Hematopoietic multipotent progenitor cell treated with erythropoietin and hydrocortisone succinate and interleukin-3 and kit ligand, for 17 days (in vitro differentiated cells): Measurements from ENCODE around the gene TRPM3.

Experiments used
- DNase-seq: peaks from one replicate; pipeline ENCODE4 v3.0.0-alpha.2; 2015; ENCODE audit warnings: low spot score

Gene TRPM3

DNA sequence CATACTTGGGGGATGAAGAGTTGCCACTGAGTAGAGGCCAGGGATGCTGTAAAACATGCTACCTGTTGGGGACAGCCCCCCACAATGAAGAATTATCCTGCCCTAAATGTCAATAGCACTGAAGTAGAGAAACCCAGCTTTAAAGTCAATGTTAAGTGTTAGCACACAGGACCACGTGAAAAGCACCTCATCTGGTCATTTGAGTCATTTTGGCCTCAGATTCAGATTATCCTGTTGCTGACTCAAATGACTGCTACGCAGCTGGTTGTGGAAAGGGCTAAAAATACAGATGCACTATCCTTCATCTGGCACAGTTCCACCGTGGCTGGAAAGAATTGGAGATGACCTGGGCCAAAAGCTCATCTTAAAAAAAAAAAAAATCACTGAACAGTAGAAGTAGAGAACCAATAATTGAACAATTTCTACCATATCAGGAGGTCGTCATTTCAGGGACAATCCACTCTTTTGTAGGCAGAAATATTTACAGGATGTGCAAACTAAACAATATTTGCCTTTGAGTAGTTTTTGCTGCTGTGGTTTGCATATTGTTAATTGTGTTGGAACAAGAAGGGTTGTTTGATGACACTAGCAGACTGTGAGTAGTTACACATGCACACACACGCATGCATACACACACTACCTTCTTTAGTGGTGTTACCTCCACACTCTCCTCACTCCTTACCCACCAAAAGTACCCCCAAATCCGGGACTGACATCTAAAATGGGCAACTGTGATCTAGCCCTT lies 511.7 kb downstream of the TRPM3 start:
- no peak for DNase-seq

- DNase-seq, result no peak
Measured at GRCh38 chr9:70609011-70609410, 512.4 kb downstream of the TRPM3 start.

- DNase-seq, result no peak
Measured at GRCh38 chr9:70607926-70608325, 513.5 kb downstream of the TRPM3 start.

DNA sequence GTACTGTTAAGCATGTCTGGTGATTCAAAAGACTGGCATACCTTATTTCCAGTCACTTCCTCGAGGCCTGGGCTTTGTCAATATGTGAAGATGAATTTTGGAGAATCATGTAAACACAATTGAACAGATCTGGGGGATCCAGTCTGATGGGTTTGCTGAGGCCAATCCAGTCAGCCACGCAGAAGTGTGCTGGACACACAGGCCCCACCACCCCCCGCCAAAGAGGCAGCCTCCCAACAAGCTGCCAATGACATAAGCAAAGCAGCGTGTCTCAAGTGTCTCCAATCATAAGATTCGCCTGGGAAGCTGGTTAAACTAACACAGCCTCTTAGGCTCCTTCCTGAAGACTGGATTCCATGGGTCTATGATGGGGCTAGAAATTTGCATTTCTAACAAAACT lies 514.1 kb downstream of the TRPM3 start:
- DNase-seq, result no peak

- no peak for DNase-seq
Measured at GRCh38 chr9:70603020-70603411, 518.4 kb downstream of the TRPM3 start.

DNA sequence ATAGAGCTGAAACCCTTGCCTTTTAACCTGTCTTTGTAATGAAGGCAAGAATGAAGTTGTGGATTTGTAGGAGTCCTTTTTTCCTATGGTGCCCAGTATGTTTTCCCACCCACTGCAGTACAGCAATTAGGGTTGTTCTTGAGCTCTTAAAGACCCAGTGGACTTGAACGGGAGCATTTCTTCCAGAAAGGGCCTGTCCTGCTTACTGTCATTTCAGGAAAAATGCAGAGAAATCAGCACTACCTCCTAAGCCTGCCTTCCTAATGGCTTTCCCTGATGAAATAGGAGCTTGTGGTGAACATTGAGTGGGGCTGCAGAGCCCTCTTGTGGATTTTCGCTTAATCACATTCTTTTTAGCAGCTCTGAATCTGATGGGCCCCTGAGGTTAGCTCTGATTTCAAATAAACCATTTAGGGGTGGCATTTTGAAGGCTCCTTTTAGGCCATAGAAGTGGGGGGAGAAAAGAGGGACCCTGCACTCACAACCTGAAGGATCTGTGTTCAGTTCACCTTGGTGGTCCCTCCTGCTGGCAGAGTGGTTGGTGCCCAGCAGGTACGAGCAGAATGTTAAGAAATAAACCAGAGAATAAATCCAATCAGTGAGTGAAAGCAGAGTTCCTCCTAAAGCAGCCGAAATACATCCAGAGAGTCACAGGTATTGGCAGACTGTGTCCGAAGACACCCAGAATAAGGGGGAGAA lies 519.0 kb downstream of the TRPM3 start:
- peak; percentile 60 for DNase-seq

DNA sequence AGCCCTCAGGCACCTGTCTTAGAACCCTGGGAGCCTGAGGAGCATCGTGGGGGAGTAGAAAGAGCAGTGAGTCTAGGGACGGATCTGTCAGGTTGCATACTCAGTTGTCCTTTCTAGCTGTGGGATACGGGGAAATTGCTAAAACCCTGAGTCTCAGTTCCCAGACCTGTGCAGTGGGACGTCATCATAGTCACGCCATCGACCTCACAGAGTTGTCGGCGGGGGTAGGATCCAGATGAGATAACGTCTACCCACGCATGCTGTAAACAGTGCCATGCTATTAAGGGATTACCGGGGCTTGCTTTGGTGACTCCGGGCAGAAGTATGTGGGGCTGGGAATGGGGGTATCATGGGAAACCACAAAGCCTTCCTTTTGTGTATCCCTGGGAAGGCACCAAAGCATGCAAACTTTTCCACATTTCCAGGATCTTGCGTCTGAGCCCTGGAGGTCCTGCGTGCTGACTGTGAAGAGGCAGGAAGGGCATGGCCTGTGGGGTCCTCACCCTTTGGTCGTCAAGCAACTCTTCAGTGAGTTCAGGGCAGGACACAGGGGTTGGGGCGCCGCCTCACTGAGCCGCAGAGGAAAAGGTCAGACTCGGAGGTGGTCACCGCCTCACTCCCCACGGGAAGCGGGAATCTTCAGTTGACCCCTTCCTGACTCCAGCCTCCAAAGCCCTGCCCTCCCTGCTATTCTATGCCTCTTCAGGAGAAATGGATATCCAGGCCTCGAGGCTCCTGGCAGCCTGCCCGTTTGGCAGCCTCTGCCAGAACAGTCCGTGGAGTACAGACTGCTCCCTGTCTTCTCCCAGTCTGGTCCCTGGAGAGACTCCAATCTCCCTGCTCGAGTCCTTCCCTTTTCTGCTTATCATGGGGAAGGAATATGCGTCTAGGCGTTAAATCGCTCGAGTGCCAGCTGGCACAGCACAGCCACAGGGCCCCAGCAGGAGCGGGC lies 520.1 kb downstream of the TRPM3 start:
- DNase-seq, result no peak

- DNase-seq, result no peak
Measured at GRCh38 chr9:70600506-70600905, 520.9 kb downstream of the TRPM3 start.

DNA sequence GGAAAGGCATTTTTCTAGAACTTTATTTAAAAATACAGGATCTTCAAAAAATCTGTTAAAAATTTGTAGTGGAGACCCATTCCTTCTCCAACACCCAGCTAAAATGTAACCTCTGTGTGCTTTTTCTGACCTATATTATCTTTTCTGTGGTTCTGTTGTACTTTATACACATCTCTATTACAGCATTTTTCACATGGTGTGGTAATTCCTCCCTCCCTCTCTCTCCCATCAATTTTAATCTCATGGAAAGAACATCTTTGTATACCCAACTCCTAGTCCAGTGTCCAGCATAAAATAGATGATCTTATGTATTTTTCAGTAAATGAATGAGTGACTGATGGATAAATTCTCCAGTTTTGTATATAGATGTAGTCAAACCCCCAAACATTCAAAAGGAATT lies 523.5 kb downstream of the TRPM3 start:
- no peak for DNase-seq

GRCh38 chr9:70595211-70595610 lies 526.2 kb downstream of the TRPM3 start:
- no peak for DNase-seq

GRCh38 chr9:70594386-70594944 lies 527.0 kb downstream of the TRPM3 start:
- no peak for DNase-seq

DNA sequence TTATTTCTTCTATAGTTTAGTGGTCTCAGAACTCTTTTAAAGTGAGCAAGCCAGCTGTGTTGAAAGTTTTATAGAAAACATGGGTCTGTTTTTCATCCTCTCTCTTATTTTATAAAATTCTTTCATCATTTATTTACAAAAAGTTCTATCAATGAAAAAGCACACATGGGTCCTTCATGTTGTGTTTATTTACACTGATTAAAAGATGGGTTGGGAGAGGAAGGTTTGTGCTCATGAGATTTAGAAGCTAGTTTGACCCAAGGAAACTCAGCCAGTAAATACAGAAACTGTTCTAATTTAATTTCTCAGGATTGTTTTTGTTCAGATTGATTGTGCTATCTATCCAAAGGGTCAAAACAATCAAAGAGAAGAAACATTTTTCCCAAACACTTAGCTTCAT lies 528.2 kb downstream of the TRPM3 start:
- DNase-seq, result no peak

- no peak for DNase-seq
Measured at GRCh38 chr9:70590315-70590677, 531.1 kb downstream of the TRPM3 start.

DNA sequence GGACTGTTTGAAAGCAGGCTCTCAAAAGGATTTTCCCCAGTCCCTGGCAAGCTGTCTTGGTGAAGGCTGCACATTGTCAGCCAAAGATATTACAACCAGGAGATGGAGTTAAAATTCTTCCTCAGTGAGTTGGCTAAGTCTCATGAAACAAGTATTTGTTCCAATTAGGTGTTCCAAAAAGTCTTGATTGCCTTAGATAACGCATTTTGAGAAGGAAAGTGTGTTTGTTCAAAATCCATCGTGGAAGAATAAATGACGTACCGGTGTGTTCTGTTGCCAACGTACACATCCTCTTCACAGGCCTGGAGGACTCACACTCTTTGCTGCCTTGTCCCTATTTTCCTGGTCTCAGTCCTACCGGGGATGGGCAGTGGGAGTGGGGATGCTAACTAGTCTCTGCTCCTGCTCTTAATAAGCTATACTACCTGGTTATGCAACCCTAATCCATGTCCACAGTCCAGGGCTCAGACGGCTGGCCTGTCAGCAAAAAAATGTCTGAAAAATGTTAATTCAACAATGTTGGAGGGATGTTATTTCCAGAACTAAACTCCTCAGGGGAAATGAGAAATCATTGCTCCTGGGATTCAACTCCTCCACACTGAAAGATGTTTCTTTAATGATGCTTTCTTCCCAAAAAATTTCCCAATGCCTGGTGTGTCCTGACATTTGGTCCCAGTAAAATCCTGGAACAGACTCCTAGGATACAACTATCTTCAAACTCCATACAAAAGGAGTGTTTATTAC lies 531.7 kb downstream of the TRPM3 start:
- DNase-seq, result no peak

GRCh38 chr9:70588999-70589398 lies 532.4 kb downstream of the TRPM3 start:
- DNase-seq, result no peak

- no peak for DNase-seq
Measured at GRCh38 chr9:70588381-70588780, 533.0 kb downstream of the TRPM3 start.

- DNase-seq, result no peak
Measured at GRCh38 chr9:70587201-70587600, 534.2 kb downstream of the TRPM3 start.

- no peak for DNase-seq
Measured at GRCh38 chr9:70586476-70586875, 534.9 kb downstream of the TRPM3 start.

- no peak for DNase-seq
Measured at GRCh38 chr9:70581955-70582350, 539.5 kb downstream of the TRPM3 start.

GRCh38 chr9:70581214-70581954 lies 540.0 kb downstream of the TRPM3 start:
- no peak for DNase-seq

GRCh38 chr9:70580606-70581195 lies 540.7 kb downstream of the TRPM3 start:
- DNase-seq, result no peak
